Astrocyte of the spinal cord (primary cell): ENCODE results near the gene XPO6.
A peak's percentile ranks its signal among the peaks of the same experiment; 100 is the strongest.

Experiments
- DNase-seq: peaks from one replicate; pipeline ENCODE4 v3.0.0; 2011; ENCODE audit warnings: low read depth, low spot score
- H3K4me3 ChIP-seq: 2 replicates; pipeline ENCODE4 v1.5.1; 2011; ENCODE audit warnings: low read depth, mild to moderate bottlenecking, low read length, moderate library complexity
- CTCF ChIP-seq: IDR thresholded peaks from 2 replicates; pipeline ENCODE4 v1.5.1; 2012; ENCODE audit warnings: low read depth, mild to moderate bottlenecking, low read length, inconsistent platforms
- in situ Hi-C: cut with HindIII; loops from 2 replicates; pipeline ENCODE4 v1.10.0; 2017; ENCODE audit warnings: low sequenced_read_pairs

Gene XPO6

GRCh38 chr16:28182183-28182582, 29.6 kb downstream of the XPO6 start:
- H3K4me3 ChIP-seq, result no peak overlapping the region
- no peak for DNase-seq
- in situ Hi-C loops, result no loop called here
- TF ChIP-seq CTCF, result no peak

GRCh38 chr16:28181515-28181914, 30.2 kb downstream of the XPO6 start:
- peak; percentile 92 for DNase-seq
- in situ Hi-C loops, result no loop called here
- no peak for TF ChIP-seq CTCF
- no peak overlapping the region for H3K4me3 ChIP-seq

DNA sequence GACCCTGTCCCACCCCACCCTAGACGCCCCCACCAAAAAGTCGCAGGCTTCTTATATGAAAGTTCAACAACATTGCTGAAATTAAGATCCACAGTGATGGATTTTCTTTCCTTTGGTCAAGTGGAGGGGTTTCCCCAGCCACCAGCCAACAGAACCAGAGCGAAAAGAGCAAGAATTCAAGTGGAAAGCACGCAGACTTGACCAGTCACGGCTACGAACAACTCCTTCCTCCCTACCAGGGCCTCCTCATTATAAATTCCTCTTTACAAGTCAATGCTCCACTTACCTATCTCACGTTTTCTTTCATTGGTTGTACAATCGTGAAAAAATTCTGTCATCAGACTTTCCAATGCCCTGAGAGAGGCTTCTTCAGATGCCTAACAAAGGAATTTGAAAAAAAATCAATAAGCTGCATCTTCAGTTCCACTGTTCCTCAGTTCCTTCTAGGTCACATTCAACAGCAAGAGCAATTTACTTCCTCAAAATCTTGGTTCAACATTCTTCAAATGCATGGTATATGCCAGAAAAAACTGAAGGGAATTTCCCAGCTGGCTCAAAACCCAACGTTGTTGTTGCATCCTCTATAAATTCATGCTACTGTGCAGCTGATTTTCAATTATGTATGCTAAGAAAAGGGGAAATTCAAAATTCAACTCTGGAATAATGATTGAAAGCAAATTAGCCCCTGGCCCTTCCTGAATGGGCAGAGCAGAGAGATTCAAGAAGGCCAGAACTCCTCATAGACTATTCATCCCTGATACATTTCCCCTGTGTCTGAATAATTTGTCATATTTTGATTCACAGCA, 30.9 kb downstream of the XPO6 start:
- DNase-seq, result peak; percentile 38
- in situ Hi-C loops, result no loop called here
- no peak for TF ChIP-seq CTCF
- no peak overlapping the region for H3K4me3 ChIP-seq

GRCh38 chr16:28179354-28179753, 32.4 kb downstream of the XPO6 start:
- no peak for DNase-seq
- in situ Hi-C loops, result no loop called here
- H3K4me3 ChIP-seq, result no peak overlapping the region
- TF ChIP-seq CTCF, result no peak

- in situ Hi-C loops, result no loop called here
- DNase-seq, result no peak
- H3K4me3 ChIP-seq, result no peak overlapping the region
- TF ChIP-seq CTCF, result no peak
Observed at GRCh38 chr16:28175715-28176114, 36.0 kb downstream of the XPO6 start.

GRCh38 chr16:28172336-28172735, 39.4 kb downstream of the XPO6 start:
- H3K4me3 ChIP-seq, result no peak overlapping the region
- no peak for TF ChIP-seq CTCF
- in situ Hi-C loops, result no loop called here
- DNase-seq, result no peak

- TF ChIP-seq CTCF, result no peak
- H3K4me3 ChIP-seq, result no peak overlapping the region
- DNase-seq, result no peak
- in situ Hi-C loops, result no loop called here
Observed at GRCh38 chr16:28171816-28172215, 39.9 kb downstream of the XPO6 start.
